ENCODE measurements around the gene ATE1. TPM values are rescaled to one million over a fixed set of nuclear protein-coding genes. Genes with fewer than 3 reads are reported as not detected.
A peak's percentile ranks its signal among the peaks of the same experiment; 100 is the strongest.

Gene ATE1
- total RNA-seq, 2 donors from 2014 or later, result 31.0 to 62.0 TPM

DNA sequence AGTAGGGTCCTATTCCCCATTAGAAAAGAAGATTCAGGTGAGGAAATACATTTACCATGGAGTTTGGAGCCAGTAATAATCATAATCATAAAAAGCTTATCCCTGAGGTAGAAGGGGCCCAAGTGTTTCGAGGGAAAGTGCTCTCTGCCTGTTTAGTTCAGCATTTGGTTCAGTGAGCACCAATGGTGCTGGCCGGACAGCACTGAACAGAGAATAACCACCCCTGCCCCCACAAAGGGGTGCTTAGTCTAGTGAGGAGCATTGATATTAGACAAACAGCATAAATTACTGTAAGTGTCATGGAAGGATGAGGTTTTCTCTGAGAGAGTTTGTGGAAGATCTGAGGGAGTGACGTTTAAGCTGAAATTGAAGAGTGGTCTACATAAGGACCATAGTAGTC is 21.6 kb upstream of the ATE1 start:
- Histone ChIP-seq H3K9me3 (no peaks in the 10 kb centered on the region), H3K27ac (no peak overlapping the region), H3K36me3 (no peaks in the 10 kb centered on the region), H3K27me3 (no peaks in the 10 kb centered on the region), H3K4me3 (no peak overlapping the region), H3K4me1 (no peaks in the 10 kb centered on the region)
- TF ChIP-seq, protein P1, sequence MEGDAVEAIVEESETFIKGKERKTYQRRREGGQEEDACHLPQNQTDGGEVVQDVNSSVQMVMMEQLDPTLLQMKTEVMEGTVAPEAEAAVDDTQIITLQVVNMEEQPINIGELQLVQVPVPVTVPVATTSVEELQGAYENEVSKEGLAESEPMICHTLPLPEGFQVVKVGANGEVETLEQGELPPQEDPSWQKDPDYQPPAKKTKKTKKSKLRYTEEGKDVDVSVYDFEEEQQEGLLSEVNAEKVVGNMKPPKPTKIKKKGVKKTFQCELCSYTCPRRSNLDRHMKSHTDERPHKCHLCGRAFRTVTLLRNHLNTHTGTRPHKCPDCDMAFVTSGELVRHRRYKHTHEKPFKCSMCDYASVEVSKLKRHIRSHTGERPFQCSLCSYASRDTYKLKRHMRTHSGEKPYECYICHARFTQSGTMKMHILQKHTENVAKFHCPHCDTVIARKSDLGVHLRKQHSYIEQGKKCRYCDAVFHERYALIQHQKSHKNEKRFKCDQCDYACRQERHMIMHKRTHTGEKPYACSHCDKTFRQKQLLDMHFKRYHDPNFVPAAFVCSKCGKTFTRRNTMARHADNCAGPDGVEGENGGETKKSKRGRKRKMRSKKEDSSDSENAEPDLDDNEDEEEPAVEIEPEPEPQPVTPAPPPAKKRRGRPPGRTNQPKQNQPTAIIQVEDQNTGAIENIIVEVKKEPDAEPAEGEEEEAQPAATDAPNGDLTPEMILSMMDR (IDR thresholded peaks at IDR 0.05), result no peak
- DNase-seq (ENCODE audit: low spot score), result no peak

DNA sequence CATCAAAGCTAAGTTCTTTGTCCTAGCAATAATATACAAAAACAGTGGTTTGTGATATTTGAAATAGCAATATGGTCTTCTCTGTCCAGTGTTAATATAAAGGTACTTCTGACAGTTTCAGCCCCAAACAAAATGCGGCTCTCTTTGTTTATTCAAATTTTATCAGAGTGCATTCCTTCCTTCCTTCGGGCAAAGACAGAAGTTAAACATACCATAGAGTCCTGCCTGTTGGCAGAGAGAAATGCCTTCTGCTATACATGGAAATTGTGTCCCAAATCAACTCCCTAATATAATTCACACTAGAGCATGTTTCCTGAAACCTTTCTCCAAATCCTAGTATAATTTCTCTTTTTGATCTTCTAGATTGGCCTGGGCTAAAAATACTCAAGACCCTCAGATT is 21.2 kb upstream of the ATE1 start:
- Histone ChIP-seq H3K4me1 (no peaks in the 10 kb centered on the region), H3K27me3 (no peaks in the 10 kb centered on the region), H3K36me3 (no peaks in the 10 kb centered on the region), H3K9me3 (no peaks in the 10 kb centered on the region), H3K4me3 (no peak overlapping the region), H3K27ac (no peak overlapping the region)
- no peak for DNase-seq (ENCODE audit: low spot score)
- TF ChIP-seq, protein P1 (IDR thresholded peaks at IDR 0.05), result no peak

DNA sequence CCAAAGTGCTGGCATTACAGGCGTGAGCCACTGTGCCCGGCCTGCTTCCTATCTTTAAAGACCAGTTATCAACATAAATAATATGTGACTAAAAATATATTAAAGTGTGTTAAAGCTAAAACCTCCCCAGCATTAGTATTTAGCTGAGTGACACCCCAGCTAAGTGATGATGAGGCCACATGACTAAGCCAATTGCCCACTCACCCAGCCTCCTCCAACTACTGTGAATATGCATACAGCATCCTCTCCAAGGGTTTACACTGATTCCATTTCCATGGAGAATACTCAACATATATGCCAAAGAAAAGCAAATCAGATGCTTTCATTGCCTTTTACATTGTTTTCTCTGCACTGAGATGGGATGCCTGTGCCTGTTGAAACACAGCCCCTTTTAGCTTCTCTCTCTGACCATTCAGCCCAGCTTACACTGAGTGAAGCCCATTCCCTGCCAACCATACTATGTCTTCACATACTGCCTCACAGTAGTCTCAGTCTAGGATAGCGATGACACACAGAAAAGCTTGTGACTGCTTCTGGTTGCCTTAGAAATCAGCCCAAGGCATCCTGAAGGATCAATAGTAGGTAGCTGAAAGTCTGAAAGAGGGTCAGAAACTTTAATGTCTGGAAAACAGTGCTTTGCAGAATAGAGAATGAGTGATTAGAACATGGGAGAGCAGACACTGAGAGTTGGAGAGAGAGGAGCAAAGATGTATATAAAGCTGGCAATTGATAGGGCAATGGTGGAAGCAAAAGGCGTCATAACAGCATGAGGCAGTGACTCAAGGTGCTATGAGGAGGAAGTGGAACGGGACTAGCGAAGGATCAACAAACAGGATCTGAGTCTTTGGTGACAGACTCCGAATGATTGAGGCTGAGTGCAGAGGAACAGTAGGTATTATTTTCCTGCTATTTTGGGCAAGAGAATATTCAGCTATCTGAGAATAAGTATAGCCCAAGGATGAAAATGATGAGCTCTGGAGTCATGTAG is 19.8 kb upstream of the ATE1 start:
- H3K36me3 ChIP-seq, result no peaks in the 10 kb centered on the region
- H3K4me1 ChIP-seq, result no peaks in the 10 kb centered on the region
- H3K27ac ChIP-seq, result no peak overlapping the region
- no peak for DNase-seq (ENCODE audit: low spot score)
- H3K27me3 ChIP-seq, result no peaks in the 10 kb centered on the region
- TF ChIP-seq, protein P1 (IDR thresholded peaks at IDR 0.05), result no peak
- H3K9me3 ChIP-seq, result no peaks in the 10 kb centered on the region
- H3K4me3 ChIP-seq, result no peak overlapping the region

DNA sequence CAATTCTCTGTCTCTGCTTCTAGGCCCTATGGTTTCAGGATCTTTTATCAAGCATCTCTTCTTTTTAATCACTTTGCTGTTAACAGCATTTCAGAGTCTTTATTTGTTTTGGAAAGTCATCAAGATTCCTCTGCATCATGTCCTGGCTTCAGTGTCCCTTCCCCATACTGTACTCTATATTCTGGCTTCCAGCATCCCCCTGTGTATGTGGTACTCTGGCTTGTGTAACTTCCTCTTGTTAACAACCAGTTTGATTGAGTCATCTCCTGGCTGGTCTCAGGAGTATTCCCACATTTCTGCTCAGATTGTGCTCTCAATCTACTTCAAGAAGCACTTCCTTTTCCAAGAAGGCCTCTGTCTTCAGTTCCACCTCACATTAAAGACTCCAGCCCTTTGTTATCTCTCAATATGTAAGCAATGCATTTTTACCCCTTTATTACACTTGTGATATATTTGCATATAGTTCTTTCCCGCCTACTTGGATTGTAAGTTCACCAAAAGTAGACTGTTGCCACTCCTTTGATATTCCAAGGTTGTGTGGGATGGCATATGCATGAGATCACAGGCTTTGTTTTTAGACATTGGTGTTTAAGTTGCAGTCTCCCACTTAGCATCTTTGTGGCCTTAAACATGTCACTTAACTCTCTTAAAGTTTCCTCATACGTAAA is 15.1 kb upstream of the ATE1 start:
- Histone ChIP-seq H3K36me3 (no peaks in the 10 kb centered on the region), H3K4me1 (no peaks in the 10 kb centered on the region), H3K4me3 (no peak overlapping the region), H3K27me3 (no peaks in the 10 kb centered on the region), H3K9me3 (no peaks in the 10 kb centered on the region), H3K27ac (peak overlapping the region in 1 of 2 donors; percentile 8)
- TF ChIP-seq, protein P1 (IDR thresholded peaks at IDR 0.05), result no peak
- no peak for DNase-seq (ENCODE audit: low spot score)

DNA sequence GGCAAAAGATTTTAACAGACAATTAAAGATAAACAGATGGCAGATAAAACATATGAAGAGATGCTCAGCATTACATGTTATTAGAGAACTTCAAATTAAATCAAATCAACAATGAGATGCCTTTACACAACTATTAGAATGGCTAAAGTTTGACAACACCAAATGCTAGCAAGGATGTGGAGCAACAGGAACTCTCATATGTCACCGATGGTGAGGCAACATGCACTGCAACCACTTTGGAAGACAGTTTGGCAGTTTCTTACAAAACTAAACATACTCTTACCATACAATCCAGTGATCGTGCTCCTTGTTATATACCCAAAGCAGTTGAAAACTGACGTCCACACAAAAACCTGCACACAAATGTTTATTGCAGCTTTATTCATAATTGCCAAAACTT is 13.7 kb upstream of the ATE1 start:
- Histone ChIP-seq H3K9me3 (no peaks in the 10 kb centered on the region), H3K36me3 (no peaks in the 10 kb centered on the region), H3K27me3 (no peaks in the 10 kb centered on the region), H3K4me3 (no peak overlapping the region), H3K27ac (no peak overlapping the region), H3K4me1 (no peaks in the 10 kb centered on the region)
- no peak for DNase-seq (ENCODE audit: low spot score)
- TF ChIP-seq, protein P1 (IDR thresholded peaks at IDR 0.05), result no peak

All from right atrium auricular region (tissue), 2 donors.